Muscle of back (tissue), 13 donors: Measurements from ENCODE around the gene NOSTRIN. TPM values are rescaled to one million over a fixed set of nuclear protein-coding genes. Genes with fewer than 3 reads are reported as not detected.
A peak's percentile ranks its signal among the peaks of the same experiment; 100 is the strongest.
"Not testable (repeated sequence)": the region's sequence is repeated elsewhere in the genome, so short reads cannot be mapped to it uniquely, and the experiment has no call there.

ENCODE experiments used
- DNase-seq, 3 donors: peaks; one replicate each; pipeline versions ENCODE4 v3.0.0 to v3.0.0-alpha.2; 2013
- long read RNA-seq, 9 donors: transcript quantifications; one replicate each; lab custom pipeline, GENCODE V29; 2026
- polyA plus RNA-seq, 10 donors: library from polyadenylated mRNA; unstranded; fragments of 120-200 nt; gene quantifications; one replicate each; pipeline ENCODE4 v1.2.1, GENCODE V29; 2013; ENCODE audit not compliant: insufficient read length in 10 of 10

NOSTRIN gene
- polyA plus RNA-seq, result 10 to 100 TPM in 6 of 10 donors, 1 to 10 TPM in 4; 7.2 to 16.5 (median 10.3) TPM
- long read RNA-seq, donor 1, result 0 reads
- long read RNA-seq, donor 2, result 0 reads
- long read RNA-seq, donor 3, result 0 reads
- long read RNA-seq, donor 4, partial matches to known transcripts, result 0 of 1 reads
- long read RNA-seq, donor 4, other reads (novel, unspliced or antisense), result 0 of 1 reads
- long read RNA-seq, donor 5, result 0 reads
- long read RNA-seq, donor 6, partial matches to known transcripts, result 0 of 12 reads
- long read RNA-seq, donor 6, other reads (novel, unspliced or antisense), result 11 of 12 reads
- long read RNA-seq, donor 7, partial matches to known transcripts, result 0 of 8 reads
- long read RNA-seq, donor 7, other reads (novel, unspliced or antisense), result 8 of 8 reads
- long read RNA-seq, donor 8, partial matches to known transcripts, result 0 of 1 reads
- long read RNA-seq, donor 8, other reads (novel, unspliced or antisense), result 0 of 1 reads
- long read RNA-seq, donor 9, result 0 reads

GRCh38 chr2:168801961-168802858 is at the start of gene NOSTRIN:
Gene NOSTRIN (plus strand): TSS chr2:168802637. CDS start chr2:168802647, 10 bp downstream.
- peak; percentile 9 to 51 (median 28) for DNase-seq

GRCh38 chr2:168753765-168754329 is 48.6 kb upstream of the NOSTRIN start:
- DNase-seq, result no peak

GRCh38 chr2:168757223-168757622 is 45.2 kb upstream of the NOSTRIN start:
- no peak for DNase-seq

- DNase-seq, result peak; percentile 20 to 67 (median 41)
Measured at GRCh38 chr2:168758970-168759820, 43.2 kb upstream of the NOSTRIN start.

GRCh38 chr2:168765401-168765800 is 37.0 kb upstream of the NOSTRIN start:
- DNase-seq, result no peak

- no peak for DNase-seq
Measured at GRCh38 chr2:168766600-168766999, 35.8 kb upstream of the NOSTRIN start.

GRCh38 chr2:168767258-168767657 is 35.2 kb upstream of the NOSTRIN start:
- DNase-seq, result no peak

- DNase-seq, result not testable (repeated sequence)
Measured at GRCh38 chr2:168768357-168768756, 34.1 kb upstream of the NOSTRIN start.

GRCh38 chr2:168770796-168771195 is 31.6 kb upstream of the NOSTRIN start:
- no peak for DNase-seq

GRCh38 chr2:168772704-168773103 is 29.7 kb upstream of the NOSTRIN start:
- no peak for DNase-seq

GRCh38 chr2:168773128-168773527 is 29.3 kb upstream of the NOSTRIN start:
- no peak for DNase-seq

- DNase-seq, result peak in 1 of 3 donors; percentile 16
Measured at GRCh38 chr2:168773719-168774521, 28.5 kb upstream of the NOSTRIN start.

- DNase-seq, result no peak
Measured at GRCh38 chr2:168775837-168776236, 26.6 kb upstream of the NOSTRIN start.

- no peak for DNase-seq
Measured at GRCh38 chr2:168780669-168781071, 21.8 kb upstream of the NOSTRIN start.

- DNase-seq, result no peak
Measured at GRCh38 chr2:168781191-168781817, 21.1 kb upstream of the NOSTRIN start.

GRCh38 chr2:168782271-168782670 is 20.2 kb upstream of the NOSTRIN start:
- DNase-seq, result no peak

- DNase-seq, result no peak
Measured at GRCh38 chr2:168784993-168785392, 17.4 kb upstream of the NOSTRIN start.

- DNase-seq, result no peak
Measured at GRCh38 chr2:168787098-168787781, 15.2 kb upstream of the NOSTRIN start.

GRCh38 chr2:168787782-168788376 is 14.6 kb upstream of the NOSTRIN start:
- DNase-seq, result no peak
